Fibroblast of lung (primary cell): Measurements from ENCODE around the gene ITPK1. TPM values are rescaled to one million over a fixed set of nuclear protein-coding genes. Genes with fewer than 3 reads are reported as not detected.

ENCODE experiments used
- DNase-seq, 2 donors: peaks; one replicate each; pipeline versions ENCODE4 v3.0.0 to v3.0.0-alpha.2; 2010; ENCODE audit warnings: low read depth in 2 of 2
- H2AFZ ChIP-seq: 2 replicates; pipeline ENCODE4 v1.5.1; 2012; ENCODE audit warnings: low read length, control low read depth, inconsistent platforms
- H3K27ac ChIP-seq: 2 replicates; pipeline ENCODE4 v1.5.1; 2011; ENCODE audit warnings: low read length, control low read depth; ENCODE audit not compliant: insufficient read depth
- H3K27me3 ChIP-seq: 2 replicates; pipeline ENCODE4 v1.5.1; 2011; ENCODE audit warnings: mild to moderate bottlenecking, low read length; ENCODE audit not compliant: control insufficient read depth, insufficient read depth
- H3K36me3 ChIP-seq: 2 replicates; pipeline ENCODE4 v1.5.1; 2011; ENCODE audit warnings: low read length; ENCODE audit not compliant: control insufficient read depth, insufficient read depth
- H3K4me1 ChIP-seq: 2 replicates; pipeline ENCODE4 v1.5.1; 2011; ENCODE audit warnings: low read length; ENCODE audit not compliant: control insufficient read depth, insufficient read depth; ENCODE audit errors: extremely low read depth
- H3K4me2 ChIP-seq: 2 replicates; pipeline ENCODE4 v1.5.1; 2011; ENCODE audit warnings: low read length, control low read depth; ENCODE audit not compliant: insufficient read depth; ENCODE audit errors: extremely low read depth
- H3K4me3 ChIP-seq, 4 experiments: fragments of 200-600 bp in 1 of 4; sonication (generic) in 1 of 4; replicated peaks in 1 of 4; 2 replicates each; pipeline ENCODE4 v1.5.1; 2011 to 2016; ENCODE audit warnings: low read length in 4 of 4, low read depth in 3 of 4, mild to moderate bottlenecking in 3 of 4, control low read depth in 2 of 4, inconsistent platforms in 1 of 4, mixed read lengths in 1 of 4; ENCODE audit not compliant: insufficient read depth in 1 of 4; ENCODE audit errors: control extremely low read depth in 1 of 4
- H3K79me2 ChIP-seq: 2 replicates; pipeline ENCODE4 v1.5.1; 2012; ENCODE audit warnings: mild to moderate bottlenecking, low read length, inconsistent platforms; ENCODE audit not compliant: control insufficient read depth, insufficient read depth
- H3K9ac ChIP-seq: 2 replicates; pipeline ENCODE4 v1.5.1; 2011; ENCODE audit warnings: mild to moderate bottlenecking, low read length, control low read depth; ENCODE audit not compliant: insufficient read depth
- H3K9me3 ChIP-seq: 2 replicates; pipeline ENCODE4 v1.5.1; 2012; ENCODE audit warnings: low read depth, low read length; ENCODE audit not compliant: control insufficient read depth, insufficient read depth
- H4K20me1 ChIP-seq: 2 replicates; pipeline ENCODE4 v1.5.1; 2011; ENCODE audit warnings: low read length; ENCODE audit not compliant: control insufficient read depth, insufficient read depth; ENCODE audit errors: extremely low read depth
- EZH2 ChIP-seq: IDR thresholded peaks from 2 replicates; pipeline ENCODE4 v1.5.1; 2012; ENCODE audit warnings: low read length, control low read depth, mild to moderate bottlenecking; ENCODE audit errors: missing control alignments
- polyA plus RNA-seq, 2 donors: library from polyadenylated mRNA; depleted of rRNA in 1 of 2; stranded (reverse) in 1 of 2; unstranded in 1 of 2; fragments of >200 nt; gene quantifications; 2 replicates each; pipeline ENCODE4 v1.2.1, GENCODE V29; 2011 to 2012; ENCODE audit warnings: missing spikeins in 1 of 2
- total RNA-seq: library from RNA; depleted of rRNA; stranded (reverse); fragments of >200 nt; gene quantifications from 2 replicates; pipeline ENCODE4 v1.2.1, GENCODE V29; 2014
- TF ChIP-seq, protein P1 (sequence below), 2 donors: IDR thresholded peaks in 1 of 2; conservative IDR thresholded peaks in 1 of 2; 1 replicate in 1 of 2; 2 replicates in 1 of 2; pipeline ENCODE4 v1.5.1; 2011 to 2012; ENCODE audit warnings: low read length in 2 of 2, control low read depth in 1 of 2, inconsistent platforms in 1 of 2, low read depth in 1 of 2, mild to moderate bottlenecking in 1 of 2

ITPK1 gene
- total and polyA plus RNA-seq, 2 donors (not counting 1 experiment from before 2014, with no cell fraction given) = 9.2 to 23.1 TPM

DNA sequence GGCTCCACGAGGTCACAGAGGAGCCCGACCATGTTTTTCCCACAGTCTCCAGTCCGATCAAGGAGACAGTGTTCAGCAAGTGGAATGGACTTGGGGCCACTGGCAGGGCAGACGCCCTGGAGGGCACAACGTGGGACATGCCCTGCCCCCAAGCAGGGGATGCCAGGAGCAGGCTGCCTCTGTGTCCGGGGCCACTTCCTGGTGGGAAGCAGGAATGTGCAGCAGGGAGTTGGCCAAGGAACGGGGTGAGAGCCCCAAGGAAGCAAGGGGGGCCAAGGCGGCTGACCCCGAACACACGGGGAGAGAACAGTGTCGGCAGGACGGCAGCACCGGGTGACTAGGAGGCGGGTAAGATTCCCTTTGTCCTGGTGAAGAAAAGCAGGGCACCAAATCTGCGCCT lies 100.2 kb downstream of the ITPK1 start:
- H3K4me1 ChIP-seq = peaks cover 9% of the 10 kb centered on the region
- H3K36me3 ChIP-seq = no peaks in the 10 kb centered on the region
- H2AFZ ChIP-seq = no peak overlapping the region
- H3K27ac ChIP-seq = no peak overlapping the region
- H3K27me3 ChIP-seq = no peaks in the 10 kb centered on the region
- no peak overlapping the region for H3K4me3 ChIP-seq
- no peak overlapping the region for H3K4me2 ChIP-seq
- H4K20me1 ChIP-seq = no peaks in the 10 kb centered on the region
- no peak overlapping the region for H3K9ac ChIP-seq
- no peaks in the 10 kb centered on the region for H3K9me3 ChIP-seq
- no peak for DNase-seq
- no peak for TF ChIP-seq EZH2
- TF ChIP-seq, protein P1, sequence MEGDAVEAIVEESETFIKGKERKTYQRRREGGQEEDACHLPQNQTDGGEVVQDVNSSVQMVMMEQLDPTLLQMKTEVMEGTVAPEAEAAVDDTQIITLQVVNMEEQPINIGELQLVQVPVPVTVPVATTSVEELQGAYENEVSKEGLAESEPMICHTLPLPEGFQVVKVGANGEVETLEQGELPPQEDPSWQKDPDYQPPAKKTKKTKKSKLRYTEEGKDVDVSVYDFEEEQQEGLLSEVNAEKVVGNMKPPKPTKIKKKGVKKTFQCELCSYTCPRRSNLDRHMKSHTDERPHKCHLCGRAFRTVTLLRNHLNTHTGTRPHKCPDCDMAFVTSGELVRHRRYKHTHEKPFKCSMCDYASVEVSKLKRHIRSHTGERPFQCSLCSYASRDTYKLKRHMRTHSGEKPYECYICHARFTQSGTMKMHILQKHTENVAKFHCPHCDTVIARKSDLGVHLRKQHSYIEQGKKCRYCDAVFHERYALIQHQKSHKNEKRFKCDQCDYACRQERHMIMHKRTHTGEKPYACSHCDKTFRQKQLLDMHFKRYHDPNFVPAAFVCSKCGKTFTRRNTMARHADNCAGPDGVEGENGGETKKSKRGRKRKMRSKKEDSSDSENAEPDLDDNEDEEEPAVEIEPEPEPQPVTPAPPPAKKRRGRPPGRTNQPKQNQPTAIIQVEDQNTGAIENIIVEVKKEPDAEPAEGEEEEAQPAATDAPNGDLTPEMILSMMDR (conservative IDR thresholded peaks at IDR 0.05 in 1 of 2, IDR thresholded peaks at IDR 0.05 in 1 of 2; ENCODE audit: low read depth in 1 of 2, low read length in 2 of 2) = no peak
- no peaks in the 10 kb centered on the region for H3K79me2 ChIP-seq

GRCh38 chr14:93015064-93015463 lies 100.7 kb downstream of the ITPK1 start:
- Histone ChIP-seq H4K20me1 (no peaks in the 10 kb centered on the region), H3K79me2 (no peaks in the 10 kb centered on the region), H3K27ac (no peak overlapping the region), H3K4me1 (peaks cover 9% of the 10 kb centered on the region), H3K27me3 (no peaks in the 10 kb centered on the region), H3K4me2 (no peak overlapping the region), H3K9me3 (no peaks in the 10 kb centered on the region), H3K4me3 (no peak overlapping the region), H2AFZ (no peak overlapping the region), H3K9ac (no peak overlapping the region), H3K36me3 (no peaks in the 10 kb centered on the region)
- no peak for DNase-seq
- no peak for TF ChIP-seq EZH2
- TF ChIP-seq, protein P1 (conservative IDR thresholded peaks at IDR 0.05 in 1 of 2, IDR thresholded peaks at IDR 0.05 in 1 of 2; ENCODE audit: low read depth in 1 of 2, low read length in 2 of 2) = no peak

DNA sequence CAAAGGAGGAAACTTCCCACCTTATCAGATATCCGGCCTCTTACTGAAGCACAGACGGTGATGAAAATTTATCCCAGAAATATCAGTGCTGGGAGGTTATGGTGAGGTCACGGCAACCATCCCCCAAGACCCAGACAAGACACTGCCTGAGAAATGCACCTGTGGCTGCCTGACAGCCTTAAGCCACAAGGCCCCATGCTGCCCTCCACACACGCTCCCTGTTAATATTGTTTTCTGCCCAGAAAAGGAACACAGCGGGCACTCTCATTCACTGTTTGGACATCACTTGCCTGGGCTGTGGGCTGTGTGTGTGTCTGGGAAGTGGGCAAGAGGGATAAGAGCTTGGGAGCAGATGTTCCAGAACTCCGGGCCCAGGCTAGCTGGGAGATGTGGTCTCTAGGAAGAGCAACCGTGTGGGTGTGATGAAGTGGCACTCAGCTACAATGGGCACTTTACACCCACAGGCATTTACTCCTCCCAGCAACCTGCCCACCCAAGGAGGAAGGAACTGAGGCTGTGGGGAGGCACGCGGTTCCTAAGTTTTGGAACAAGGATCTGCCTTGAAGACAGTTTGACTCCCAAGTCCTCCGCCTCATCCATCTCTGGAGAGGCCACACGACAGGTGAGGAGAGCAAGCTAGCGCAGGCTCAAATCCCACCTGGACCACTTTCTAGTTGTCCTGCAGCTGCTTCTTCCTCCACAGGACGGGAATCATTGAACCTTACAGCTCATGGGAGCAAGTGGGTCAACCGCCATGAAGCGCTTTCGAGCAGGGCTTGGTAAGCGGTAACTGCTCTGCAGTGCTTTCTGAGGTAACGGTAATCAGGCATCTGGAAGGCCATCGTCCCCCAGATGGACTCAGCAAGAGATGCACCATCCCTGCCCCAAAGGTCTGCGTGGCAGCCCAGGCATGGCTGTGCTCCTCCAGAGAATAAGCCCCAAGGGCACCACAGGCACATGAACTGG lies 101.4 kb downstream of the ITPK1 start:
- no peak overlapping the region for H3K9ac ChIP-seq
- DNase-seq = no peak
- H3K4me1 ChIP-seq = peaks cover 9% of the 10 kb centered on the region

More for the DNA sequence above, 101.4 kb downstream of the ITPK1 start:
- Histone ChIP-seq H3K4me2 (no peak overlapping the region), H4K20me1 (no peaks in the 10 kb centered on the region), H3K27ac (no peak overlapping the region), H3K9me3 (no peaks in the 10 kb centered on the region), H3K27me3 (no peaks in the 10 kb centered on the region), H3K79me2 (no peaks in the 10 kb centered on the region), H3K4me3 (no peak overlapping the region), H2AFZ (no peak overlapping the region), H3K36me3 (no peaks in the 10 kb centered on the region)
- TF ChIP-seq, protein P1 (conservative IDR thresholded peaks at IDR 0.05 in 1 of 2, IDR thresholded peaks at IDR 0.05 in 1 of 2; ENCODE audit: low read depth in 1 of 2, low read length in 2 of 2) = no peak
